IMR-90 (cell line): Measurements from ENCODE around the gene SELENOO. TPM values are rescaled to one million over a fixed set of nuclear protein-coding genes. Genes with fewer than 3 reads are reported as not detected.

Source experiments
- ATAC-seq: fragments of 200-7000 bp; cut with Tn5 transposase; 2 replicates; pipeline ENCODE4 v1.9.1; 2020; ENCODE audit warnings: low read depth, mild to moderate bottlenecking, moderate library complexity
- BruUV-seq: library from RNA; stranded (reverse); fragments of 400-500 nt; replicated peaks from 2 replicates; lab custom pipeline; 2021; lab: Mats Ljungman, UMichigan
- CTCF ChIA-PET: fragments of 300-600 bp; formaldehyde crosslinking; extraction: SDS; loops from one replicate; lab custom pipeline; 2021; ENCODE audit warnings: antibody characterized with exemption; lab: Yijun Ruan, JAX
- POLR2A ChIA-PET: fragments of 300-600 bp; sonication (Branson Sonifier 250); formaldehyde crosslinking; loops from one replicate; lab custom pipeline; 2022; ENCODE audit warnings: antibody characterized with exemption; ENCODE audit not compliant: unreplicated experiment; lab: Charles Lee
- DNase-seq: peaks from one replicate; pipeline ENCODE4 v3.0.0; 2013
- H2AFZ ChIP-seq: replicated peaks from 2 replicates; pipeline ENCODE3; 2013; ENCODE audit warnings: low read length, mild to moderate bottlenecking; ENCODE audit not compliant: poor library complexity
- H2AK5ac ChIP-seq: 2 replicates; pipeline ENCODE4 v1.6.1; 2013; ENCODE audit warnings: low read depth, low read length, inconsistent platforms
- H2AK9ac ChIP-seq: replicated peaks from 2 replicates; pipeline ENCODE3; 2013; ENCODE audit warnings: mild to moderate bottlenecking, low read depth, low read length, moderate library complexity; ENCODE audit not compliant: poor library complexity
- H2BK120ac ChIP-seq: 2 replicates; pipeline ENCODE4 v1.6.1; 2013; ENCODE audit warnings: low read depth, low read length, inconsistent platforms
- H2BK15ac ChIP-seq: 3 replicates; pipeline ENCODE4 v1.6.1; 2013; ENCODE audit warnings: low read depth, low read length, inconsistent platforms
- H2BK20ac ChIP-seq: 2 replicates; pipeline ENCODE4 v1.6.1; 2013; ENCODE audit warnings: low read depth, mild to moderate bottlenecking, inconsistent platforms, low read length, moderate library complexity
- H2BK5ac ChIP-seq: 2 replicates; pipeline ENCODE4 v1.6.1; 2013; ENCODE audit warnings: mild to moderate bottlenecking, low read depth, low read length, inconsistent platforms; ENCODE audit not compliant: poor library complexity, severe bottlenecking
- H3K14ac ChIP-seq: replicated peaks from 2 replicates; pipeline ENCODE4 v1.6.1; 2013; ENCODE audit warnings: low read depth, low read length, inconsistent platforms
- H3K18ac ChIP-seq: 2 replicates; pipeline ENCODE4 v1.6.1; 2013; ENCODE audit warnings: low read depth, low read length, control low read depth
- H3K23ac ChIP-seq: 2 replicates; pipeline ENCODE4 v1.6.1; 2013; ENCODE audit warnings: low read depth, low read length, inconsistent platforms
- H3K27ac ChIP-seq: 2 replicates; pipeline ENCODE4 v1.5.1; 2013; ENCODE audit warnings: mild to moderate bottlenecking, control low read depth, low read length; ENCODE audit not compliant: insufficient read depth
- H3K27me3 ChIP-seq: 2 replicates; pipeline ENCODE4 v1.6.1; 2013; ENCODE audit warnings: low read length; ENCODE audit not compliant: control insufficient read depth, insufficient read depth
- H3K36me3 ChIP-seq: 2 replicates; pipeline ENCODE4 v1.6.1; 2013; ENCODE audit warnings: low read length, mixed read lengths; ENCODE audit not compliant: control insufficient read depth, insufficient read depth
- H3K4ac ChIP-seq: 2 replicates; pipeline ENCODE4 v1.6.1; 2013; ENCODE audit warnings: low read depth, low read length, inconsistent platforms
- H3K4me1 ChIP-seq: 2 replicates; pipeline ENCODE4 v1.6.1; 2013; ENCODE audit warnings: low read length, mixed read lengths; ENCODE audit not compliant: control insufficient read depth, insufficient read depth
- H3K4me2 ChIP-seq: 2 replicates; pipeline ENCODE4 v1.6.1; 2013; ENCODE audit warnings: low read depth, mild to moderate bottlenecking, control low read depth, low read length, moderate library complexity
- H3K4me3 ChIP-seq: 2 replicates; pipeline ENCODE4 v1.5.1; 2013; ENCODE audit warnings: low read depth, mild to moderate bottlenecking, control low read depth, low read length, moderate library complexity; ENCODE audit not compliant: insufficient read depth
- H3K56ac ChIP-seq: 2 replicates; pipeline ENCODE4 v1.6.1; 2013; ENCODE audit warnings: low read length, inconsistent platforms; ENCODE audit not compliant: insufficient read depth; ENCODE audit errors: extremely low read depth
- H3K79me1 ChIP-seq, 2 experiments: 2 replicates each; pipeline ENCODE4 v1.6.1; 2013; ENCODE audit warnings: low read length in 2 of 2, inconsistent platforms in 1 of 2, low read depth in 1 of 2
- H3K9ac ChIP-seq: 2 replicates; pipeline ENCODE4 v1.6.1; 2013; ENCODE audit warnings: low read depth, low read length, control low read depth
- H3K9me1 ChIP-seq: 2 replicates; pipeline ENCODE4 v1.6.1; 2013; ENCODE audit warnings: low read length, inconsistent platforms; ENCODE audit not compliant: insufficient read depth
- H3K9me3 ChIP-seq: 2 replicates; pipeline ENCODE4 v1.6.1; 2013; ENCODE audit warnings: low read length; ENCODE audit not compliant: control insufficient read depth, insufficient read depth
- H4K20me1 ChIP-seq: 2 replicates; pipeline ENCODE4 v1.6.1; 2013; ENCODE audit warnings: low read length, inconsistent platforms; ENCODE audit not compliant: insufficient read depth
- H4K5ac ChIP-seq: 2 replicates; pipeline ENCODE4 v1.6.1; 2013; ENCODE audit warnings: mild to moderate bottlenecking, low read depth, low read length, control low read depth
- H4K8ac ChIP-seq, 2 experiments: 2 replicates each; pipeline ENCODE4 v1.6.1; 2013; ENCODE audit warnings: low read depth in 2 of 2, low read length in 2 of 2, control low read depth in 1 of 2, inconsistent platforms in 1 of 2
- H4K91ac ChIP-seq: 2 replicates; pipeline ENCODE4 v1.6.1; 2013; ENCODE audit warnings: low read depth, low read length, inconsistent platforms; ENCODE audit not compliant: insufficient read depth
- BHLHE40 ChIP-seq: fragments of 150-350 bp; IDR thresholded peaks from 2 replicates; pipeline ENCODE4 v1.6.1; 2016; ENCODE audit warnings: mild to moderate bottlenecking, low read depth, low read length
- CEBPB ChIP-seq: IDR thresholded peaks from 2 replicates; pipeline ENCODE4 v1.6.1; 2012; ENCODE audit warnings: low read depth, low read length, improper control_type of control experiment
- CHD1 ChIP-seq: IDR thresholded peaks from 2 replicates; pipeline ENCODE4 v1.6.1; 2012; ENCODE audit warnings: low read depth, low read length, improper control_type of control experiment
- ELK1 ChIP-seq: fragments of 150-350 bp; IDR thresholded peaks from 2 replicates; pipeline ENCODE4 v1.6.1; 2016; ENCODE audit warnings: low read depth, mild to moderate bottlenecking, low read length, moderate library complexity, borderline replicate concordance
- FOS ChIP-seq: fragments of 150-350 bp; IDR thresholded peaks from 2 replicates; pipeline ENCODE4 v1.6.1; 2016; ENCODE audit warnings: low read depth, low read length
- MAZ ChIP-seq: IDR thresholded peaks from 2 replicates; pipeline ENCODE4 v1.6.1; 2012; ENCODE audit warnings: low read depth, mild to moderate bottlenecking, low read length, improper control_type of control experiment, moderate library complexity, borderline replicate concordance
- MXI1 ChIP-seq: IDR thresholded peaks from 2 replicates; pipeline ENCODE4 v1.6.1; 2012; ENCODE audit warnings: low read depth, mild to moderate bottlenecking, low read length, moderate library complexity, borderline replicate concordance
- NFE2L2 ChIP-seq: fragments of 150-350 bp; IDR thresholded peaks from 2 replicates; pipeline ENCODE4 v1.6.1; 2016; ENCODE audit warnings: low read depth, mild to moderate bottlenecking, low read length
- POLR2A ChIP-seq: IDR thresholded peaks from 2 replicates; pipeline ENCODE4 v1.6.1; 2012; ENCODE audit warnings: mild to moderate bottlenecking, low read depth, low read length
- RAD21 ChIP-seq: IDR thresholded peaks from 2 replicates; pipeline ENCODE4 v1.6.1; 2012; ENCODE audit warnings: low read length, improper control_type of control experiment
- RCOR1 ChIP-seq: IDR thresholded peaks from 2 replicates; pipeline ENCODE4 v1.6.1; 2012; ENCODE audit warnings: mild to moderate bottlenecking, low read length, improper control_type of control experiment; ENCODE audit not compliant: insufficient replicate concordance
- RFX5 ChIP-seq: IDR thresholded peaks from 2 replicates; pipeline ENCODE4 v1.8.0; 2012; ENCODE audit warnings: low read depth, mild to moderate bottlenecking, low read length, moderate library complexity
- SMC3 ChIP-seq: fragments of 150-350 bp; IDR thresholded peaks from 2 replicates; pipeline ENCODE4 v1.6.1; 2016; ENCODE audit warnings: low read depth, mild to moderate bottlenecking, antibody characterized with exemption, low read length, moderate library complexity
- USF2 ChIP-seq: fragments of 150-350 bp; IDR thresholded peaks from 2 replicates; pipeline ENCODE4 v1.6.1; 2017; ENCODE audit warnings: mild to moderate bottlenecking, antibody characterized with exemption, low read length, low read depth
- WGBS, 2 experiments: methylation state at CpG; one replicate each; pipeline versions ENCODE4 v1.1.5 to v1.1.7; 2013; ENCODE audit warnings: missing lambda C conversion rate in 2 of 2; ENCODE audit not compliant: insufficient read length in 1 of 2; ENCODE audit errors: extremely low coverage in 2 of 2; 5-methylcytosine and 5-hydroxymethylcytosine counted together
- dilution Hi-C: fragments of 300-500 bp; cut with HindIII; formaldehyde crosslinking; loops from one replicate; pipeline ENCODE4 v1.14.3; 2018; ENCODE audit warnings: low sequenced_read_pairs; ENCODE audit not compliant: unreplicated experiment
- in situ Hi-C: fragments of 300-500 bp; cut with MboI; formaldehyde crosslinking; loops from 3 replicates; pipeline ENCODE4 v1.14.3; 2019; ENCODE audit warnings: low sequenced_read_pairs, inconsistent platforms, mixed read lengths
- intact Hi-C: fragments of 100-400 bp; cut with micrococcal nuclease; formaldehyde crosslinking; loops from 2 replicates; pipeline ENCODE4 v1.10.0; 2022
- polyA plus RNA-seq, 3 experiments: library from polyadenylated mRNA; depleted of rRNA; stranded (reverse); fragments of >200 nt; gene quantifications; 2 replicates each; pipeline ENCODE4 v1.2.3, GENCODE V29; 2012; ENCODE audit warnings: low replicate concordance in 1 of 3
- total RNA-seq: library from RNA; depleted of rRNA; stranded (reverse); fragments of >200 nt; gene quantifications from 2 replicates; pipeline ENCODE4 v1.2.3, GENCODE V29; 2012
- TF ChIP-seq, protein P1 (sequence below): conservative IDR thresholded peaks from 2 replicates; pipeline ENCODE4 v1.5.1; 2012; ENCODE audit warnings: mild to moderate bottlenecking, low read depth, low read length, improper control_type of control experiment

The SELENOO gene
- total and polyA plus RNA-seq, 2 of the 4 experiments (the other 2 are of a cell fraction), result 10.4 to 21.4 TPM

GRCh38 chr22:50225200-50225969 lies 24.6 kb downstream of the SELENOO start:
- Histone ChIP-seq H2BK5ac (no peak overlapping the region), H3K4me3 (no peak overlapping the region), H3K27me3 (no peaks in the 10 kb centered on the region), H3K79me1 (peaks cover 0 to 22% of the 10 kb centered on the region in 2 experiments; a peak in 1 of 4 replicates), H3K18ac (no peak overlapping the region), H3K56ac (no peak overlapping the region), H3K4me1 (no peaks in the 10 kb centered on the region), H3K36me3 (peaks cover 66% of the 10 kb centered on the region), H3K23ac (no peak overlapping the region), H3K4me2 (no peak overlapping the region), H3K27ac (no peak overlapping the region), H3K14ac (no peak overlapping the region), H2BK15ac (no peak overlapping the region), H2AK5ac (no peak overlapping the region), H4K20me1 (no peaks in the 10 kb centered on the region; the same call in 1 of the 2 replicates), H2BK20ac (no peak overlapping the region), H4K5ac (no peak overlapping the region), H4K91ac (no peak overlapping the region), H4K8ac (no peak overlapping the region), H3K9ac (no peak overlapping the region), H2AK9ac (no peak overlapping the region), H3K9me3 (no peaks in the 10 kb centered on the region), H3K4ac (no peak overlapping the region), H2BK120ac (no peak overlapping the region), H2AFZ (no peak overlapping the region), H3K9me1 (peaks cover 3% of the 10 kb centered on the region; the same call in 1 of the 2 replicates)
- intact Hi-C loops, result no loop called here
- ChIA-PET CTCF (interaction anchor here (0.6 kb wide), 1 partner anchor 18 kb away, joined by 4 read pairs; no protein-coding TSS in a partner anchor), POLR2A (no interaction called here)
- DNase-seq (no peak), ATAC-seq (no peak)
- in situ Hi-C loops, result no loop called here
- dilution Hi-C loops, result no loop called here
- 93% methylated on average over 6 of the region's 24 CpGs; no CpG with 5 or more reads in 1 of the 2 experiments for WGBS, 2 experiments
- no TSS peak for BruUV-seq
- TF ChIP-seq CEBPB (no peak), MXI1 (no peak), BHLHE40 (no peak), RCOR1 (no peak), RFX5 (no peak), ELK1 (no peak), RAD21 (no peak), SMC3 (no peak), FOS (no peak), NFE2L2 (no peak), MAZ (no peak), CHD1 (no peak), POLR2A (no peak), USF2 (no peak)
- TF ChIP-seq, protein P1, sequence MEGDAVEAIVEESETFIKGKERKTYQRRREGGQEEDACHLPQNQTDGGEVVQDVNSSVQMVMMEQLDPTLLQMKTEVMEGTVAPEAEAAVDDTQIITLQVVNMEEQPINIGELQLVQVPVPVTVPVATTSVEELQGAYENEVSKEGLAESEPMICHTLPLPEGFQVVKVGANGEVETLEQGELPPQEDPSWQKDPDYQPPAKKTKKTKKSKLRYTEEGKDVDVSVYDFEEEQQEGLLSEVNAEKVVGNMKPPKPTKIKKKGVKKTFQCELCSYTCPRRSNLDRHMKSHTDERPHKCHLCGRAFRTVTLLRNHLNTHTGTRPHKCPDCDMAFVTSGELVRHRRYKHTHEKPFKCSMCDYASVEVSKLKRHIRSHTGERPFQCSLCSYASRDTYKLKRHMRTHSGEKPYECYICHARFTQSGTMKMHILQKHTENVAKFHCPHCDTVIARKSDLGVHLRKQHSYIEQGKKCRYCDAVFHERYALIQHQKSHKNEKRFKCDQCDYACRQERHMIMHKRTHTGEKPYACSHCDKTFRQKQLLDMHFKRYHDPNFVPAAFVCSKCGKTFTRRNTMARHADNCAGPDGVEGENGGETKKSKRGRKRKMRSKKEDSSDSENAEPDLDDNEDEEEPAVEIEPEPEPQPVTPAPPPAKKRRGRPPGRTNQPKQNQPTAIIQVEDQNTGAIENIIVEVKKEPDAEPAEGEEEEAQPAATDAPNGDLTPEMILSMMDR, result no peak
